Measurements from ENCODE around the gene HIPK1. TPM values are rescaled to one million over a fixed set of nuclear protein-coding genes. Genes with fewer than 3 reads are reported as not detected.
A peak's percentile ranks its signal among the peaks of the same experiment; 100 is the strongest.

The HIPK1 gene
- total and polyA plus RNA-seq, 2 of the 13 experiments (the other 11 are each of a cell fraction or from before 2014, with no cell fraction given) = 20.8 to 33.4 TPM

- no peak for TF ChIP-seq ATF5 (CRISPR knock-in tag; IDR thresholded peaks at IDR 0.05; ENCODE audit: low read depth)
- no peak for TF ChIP-seq ZBTB25 (CRISPR knock-in tag; IDR thresholded peaks at IDR 0.05)
- TF ChIP-seq ATM (IDR thresholded peaks at IDR 0.05; ENCODE audit: borderline replicate concordance) = no peak
- no peak for TF ChIP-seq MEF2D (CRISPR knock-in tag; IDR thresholded peaks at IDR 0.05)
- peak; percentile 65; the same call in 1 of the 2 replicates for TF ChIP-seq ZNF331 (CRISPR knock-in tag; IDR thresholded peaks at IDR 0.05)
- no peak for TF ChIP-seq NR3C1 (CRISPR knock-in tag; IDR thresholded peaks at IDR 0.05)
- TF ChIP-seq ZNF616 (CRISPR knock-in tag; IDR thresholded peaks at IDR 0.05; ENCODE audit: low read depth) = no peak
- no peak for TF ChIP-seq ZZZ3 (CRISPR knock-in tag; IDR thresholded peaks at IDR 0.05; ENCODE audit: borderline replicate concordance)
- TF ChIP-seq ZNF18 (CRISPR knock-in tag; IDR thresholded peaks at IDR 0.05; ENCODE audit: insufficient replicate concordance) = no peak
- TF ChIP-seq ATF1 (CRISPR knock-in tag; IDR thresholded peaks at IDR 0.05) = no peak
- TF ChIP-seq ZNF562 (CRISPR knock-in tag; IDR thresholded peaks at IDR 0.05; ENCODE audit: borderline replicate concordance) = no peak
- no peak for TF ChIP-seq USF2 (IDR thresholded peaks at IDR 0.05; ENCODE audit: low read depth, low read length)
- TF ChIP-seq USF2 (CRISPR knock-in tag; IDR thresholded peaks at IDR 0.05; ENCODE audit: borderline replicate concordance) = no peak
- TF ChIP-seq ZNF543 (CRISPR knock-in tag; IDR thresholded peaks at IDR 0.05) = no peak
- peak; percentile 72 for TF ChIP-seq SALL1 (CRISPR knock-in tag; IDR thresholded peaks at IDR 0.05)
- no peak; the same call in 1 of the 2 replicates for TF ChIP-seq THRA (CRISPR knock-in tag; IDR thresholded peaks at IDR 0.05; ENCODE audit: borderline replicate concordance)
- TF ChIP-seq SOX6 (IDR thresholded peaks at IDR 0.05) = no peak
- TF ChIP-seq SOX6 (CRISPR knock-in tag; IDR thresholded peaks at IDR 0.05) = peak; percentile 28; the same call in 1 of the 2 replicates
- no peak for TF ChIP-seq ZNF564 (CRISPR knock-in tag; IDR thresholded peaks at IDR 0.05)
- peak; percentile 59; the same call in 1 of the 2 replicates for TF ChIP-seq HDAC2 (CRISPR knock-in tag; IDR thresholded peaks at IDR 0.05)
Observed at GRCh38 chr1:113981962-113982931, 53.1 kb downstream of the HIPK1 start (continued).
